ENCODE data around the gene HMG20A. TPM values are rescaled to one million over a fixed set of nuclear protein-coding genes. Genes with fewer than 3 reads are reported as not detected.
A peak's percentile ranks its signal among the peaks of the same experiment; 100 is the strongest.

Gene HMG20A
- total RNA-seq, 3 donors from 2014 or later (not counting 1 experiment from before 2014, with no cell fraction given), result 48.4 to 71.0 (median 53.9) TPM

- Histone ChIP-seq H3K4me3 (ENCODE audit: low read length) (no peak overlapping the region), H3K27me3 (ENCODE audit: control insufficient read depth, insufficient read depth, low read length) (no peaks in the 10 kb centered on the region), H3K36me3 (ENCODE audit: control insufficient read depth, insufficient read depth, low read length) (peaks cover 13% of the 10 kb centered on the region), H3K4me1 (ENCODE audit: control insufficient read depth, insufficient read depth, low read length) (no peaks in the 10 kb centered on the region), H3K9me3 (ENCODE audit: control insufficient read depth, insufficient read depth, low read length) (no peaks in the 10 kb centered on the region), H3K27ac (ENCODE audit: low read length) (no peak overlapping the region)
- ATAC-seq, result no peak
- intact Hi-C loops (cut with micrococcal nuclease), result no loop called here
- H3K4me1 Mint-ChIP-seq, result peaks cover 23 to 37% of the 10 kb centered on the region in 2 donors
- no peak overlapping the region for H3K4me3 Mint-ChIP-seq
- no peak for DNase-seq
- H3K9me3 Mint-ChIP-seq, result no peaks in the 10 kb centered on the region
- no peak for TF ChIP-seq CTCF (IDR thresholded peaks at IDR 0.05)
- no peak overlapping the region for H3K27ac Mint-ChIP-seq
- peaks cover 15% of the 10 kb centered on the region for H3K36me3 Mint-ChIP-seq
- WGBS (ENCODE audit: insufficient coverage), result 90% methylated on average over 3 of the region's 3 CpGs
- H3K27me3 Mint-ChIP-seq (ENCODE audit: low read depth in 2 of 2), result no peaks in the 10 kb centered on the region
Measured at GRCh38 chr15:77455696-77456321, 35.1 kb downstream of the HMG20A start.

DNA sequence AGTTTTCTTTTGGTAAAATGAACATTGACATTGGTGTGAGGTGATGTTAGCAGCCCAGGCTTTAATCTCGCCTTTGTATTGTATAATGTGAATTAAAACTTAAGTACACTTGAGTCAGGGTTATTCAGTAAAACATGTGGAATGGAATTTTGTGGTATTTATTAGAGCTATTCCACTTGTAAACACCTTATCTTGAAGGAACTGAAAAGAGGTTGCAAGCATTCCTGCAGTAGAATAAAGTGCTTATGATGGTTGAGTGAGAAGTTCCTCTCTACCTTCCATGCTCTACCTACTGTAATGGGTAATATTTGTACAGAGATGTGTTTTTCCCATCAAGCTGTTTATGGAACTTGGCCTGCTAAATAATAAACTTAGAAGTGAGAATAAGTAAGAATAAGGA, 36.1 kb downstream of the HMG20A start:
- Histone ChIP-seq H3K9me3 (ENCODE audit: control insufficient read depth, insufficient read depth, low read length) (no peaks in the 10 kb centered on the region), H3K27ac (ENCODE audit: low read length) (no peak overlapping the region)

DNA sequence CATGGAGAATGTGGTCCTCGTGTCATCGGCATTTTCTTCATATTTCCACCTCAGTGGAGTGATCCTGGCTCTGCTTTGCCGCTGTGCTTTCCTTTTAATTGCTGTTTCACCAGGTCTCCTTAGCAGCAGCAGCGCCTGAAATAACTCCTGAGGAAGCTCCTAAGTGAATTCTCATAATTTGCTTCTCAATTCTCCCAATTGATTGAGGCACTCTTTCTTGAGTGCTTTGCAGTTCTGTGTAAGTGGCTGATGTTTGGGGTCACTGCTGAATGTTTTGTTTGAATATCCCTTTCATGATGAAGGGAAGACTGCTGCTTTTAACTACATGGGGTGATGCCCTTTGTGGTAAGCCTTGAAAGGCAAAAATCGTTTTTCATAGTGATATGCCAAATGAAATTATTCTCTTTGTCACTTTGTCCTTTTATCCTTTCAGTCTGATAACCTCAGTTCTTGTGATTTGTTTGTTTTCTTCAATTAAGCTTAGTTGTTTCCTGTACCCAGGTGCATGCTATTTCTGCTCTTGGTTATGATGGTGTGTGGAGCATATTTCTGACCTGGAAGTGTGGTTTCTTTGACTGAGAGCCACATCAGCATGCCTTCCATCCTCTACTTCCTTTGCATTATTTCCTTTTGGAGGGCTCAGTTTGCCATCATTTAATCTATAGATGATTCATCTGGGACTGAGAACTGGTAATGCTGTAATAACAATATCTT, 36.7 kb downstream of the HMG20A start:
- Mint-ChIP-seq H3K36me3 (peaks cover 15% of the 10 kb centered on the region), H3K27me3 (ENCODE audit: low read depth in 2 of 2) (no peaks in the 10 kb centered on the region), H3K4me1 (peaks cover 23 to 33% of the 10 kb centered on the region in 2 donors), H3K27ac (peak overlapping the region; percentile 14 to 32), H3K4me3 (no peak overlapping the region), H3K9me3 (no peaks in the 10 kb centered on the region)
- Histone ChIP-seq H3K4me1 (ENCODE audit: control insufficient read depth, insufficient read depth, low read length) (no peaks in the 10 kb centered on the region), H3K4me3 (ENCODE audit: low read length) (no peak overlapping the region), H3K27me3 (ENCODE audit: control insufficient read depth, insufficient read depth, low read length) (no peaks in the 10 kb centered on the region), H3K27ac (ENCODE audit: low read length) (no peak overlapping the region), H3K9me3 (ENCODE audit: control insufficient read depth, insufficient read depth, low read length) (no peaks in the 10 kb centered on the region), H3K36me3 (ENCODE audit: control insufficient read depth, insufficient read depth, low read length) (peaks cover 17% of the 10 kb centered on the region)
- ATAC-seq, result no peak
- 99% methylated on average over 4 of the region's 5 CpGs for WGBS (ENCODE audit: insufficient coverage)
- TF ChIP-seq CTCF (IDR thresholded peaks at IDR 0.05), result no peak
- peak in 1 of 2 donors; percentile 7 for DNase-seq
- intact Hi-C loops (cut with micrococcal nuclease), result no loop called here

More for the DNA sequence above, 36.1 kb downstream of the HMG20A start:
- H3K4me1 ChIP-seq (ENCODE audit: control insufficient read depth, insufficient read depth, low read length), result no peaks in the 10 kb centered on the region
- Mint-ChIP-seq H3K27ac (no peak overlapping the region), H3K9me3 (no peaks in the 10 kb centered on the region), H3K4me1 (peaks cover 23 to 37% of the 10 kb centered on the region in 2 donors), H3K4me3 (no peak overlapping the region), H3K36me3 (peaks cover 15% of the 10 kb centered on the region), H3K27me3 (ENCODE audit: low read depth in 2 of 2) (no peaks in the 10 kb centered on the region)
- no peak overlapping the region for H3K4me3 ChIP-seq (ENCODE audit: low read length)
- DNase-seq (no peak), ATAC-seq (no peak)
- peaks cover 15% of the 10 kb centered on the region for H3K36me3 ChIP-seq (ENCODE audit: control insufficient read depth, insufficient read depth, low read length)
- no peaks in the 10 kb centered on the region for H3K27me3 ChIP-seq (ENCODE audit: control insufficient read depth, insufficient read depth, low read length)
- TF ChIP-seq CTCF (IDR thresholded peaks at IDR 0.05), result no peak
- 87% methylated on average over 1 of the region's 1 CpG for WGBS (ENCODE audit: insufficient coverage)
- intact Hi-C loops (cut with micrococcal nuclease), result no loop called here

Data from natural killer cell (primary cell).